ENCODE measurements around the gene RNF125.

DNA sequence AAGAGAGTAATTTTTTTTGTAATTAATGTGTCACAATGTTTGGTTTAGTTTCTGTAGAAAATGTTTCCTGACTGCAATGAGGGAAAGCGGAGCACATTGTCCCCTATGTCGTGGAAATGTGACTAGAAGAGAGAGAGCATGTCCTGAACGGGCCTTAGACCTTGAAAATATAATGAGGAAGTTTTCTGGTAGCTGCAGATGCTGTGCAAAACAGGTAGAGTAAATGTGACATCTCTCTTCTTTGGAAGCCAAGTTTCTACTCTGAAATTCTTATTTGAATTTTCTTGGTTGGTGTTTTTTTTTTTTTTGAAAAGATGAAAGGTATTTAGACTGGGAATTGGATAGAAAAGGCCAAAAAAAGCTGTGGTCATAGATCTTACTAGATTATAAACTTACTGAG, 93.1 kb downstream of the RNF125 start:
- TF ChIP-seq, protein P1, sequence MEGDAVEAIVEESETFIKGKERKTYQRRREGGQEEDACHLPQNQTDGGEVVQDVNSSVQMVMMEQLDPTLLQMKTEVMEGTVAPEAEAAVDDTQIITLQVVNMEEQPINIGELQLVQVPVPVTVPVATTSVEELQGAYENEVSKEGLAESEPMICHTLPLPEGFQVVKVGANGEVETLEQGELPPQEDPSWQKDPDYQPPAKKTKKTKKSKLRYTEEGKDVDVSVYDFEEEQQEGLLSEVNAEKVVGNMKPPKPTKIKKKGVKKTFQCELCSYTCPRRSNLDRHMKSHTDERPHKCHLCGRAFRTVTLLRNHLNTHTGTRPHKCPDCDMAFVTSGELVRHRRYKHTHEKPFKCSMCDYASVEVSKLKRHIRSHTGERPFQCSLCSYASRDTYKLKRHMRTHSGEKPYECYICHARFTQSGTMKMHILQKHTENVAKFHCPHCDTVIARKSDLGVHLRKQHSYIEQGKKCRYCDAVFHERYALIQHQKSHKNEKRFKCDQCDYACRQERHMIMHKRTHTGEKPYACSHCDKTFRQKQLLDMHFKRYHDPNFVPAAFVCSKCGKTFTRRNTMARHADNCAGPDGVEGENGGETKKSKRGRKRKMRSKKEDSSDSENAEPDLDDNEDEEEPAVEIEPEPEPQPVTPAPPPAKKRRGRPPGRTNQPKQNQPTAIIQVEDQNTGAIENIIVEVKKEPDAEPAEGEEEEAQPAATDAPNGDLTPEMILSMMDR (IDR thresholded peaks at IDR 0.05) = no peak
- TF ChIP-seq POLR2AphosphoS5 (IDR thresholded peaks at IDR 0.05; ENCODE audit: insufficient read depth in 1 of 2, low read depth in 1 of 2) (no peak), POLR2A (IDR thresholded peaks at IDR 0.05) (no peak)
